ENCODE measurements around the gene CMTR1.

CMTR1 gene

DNA sequence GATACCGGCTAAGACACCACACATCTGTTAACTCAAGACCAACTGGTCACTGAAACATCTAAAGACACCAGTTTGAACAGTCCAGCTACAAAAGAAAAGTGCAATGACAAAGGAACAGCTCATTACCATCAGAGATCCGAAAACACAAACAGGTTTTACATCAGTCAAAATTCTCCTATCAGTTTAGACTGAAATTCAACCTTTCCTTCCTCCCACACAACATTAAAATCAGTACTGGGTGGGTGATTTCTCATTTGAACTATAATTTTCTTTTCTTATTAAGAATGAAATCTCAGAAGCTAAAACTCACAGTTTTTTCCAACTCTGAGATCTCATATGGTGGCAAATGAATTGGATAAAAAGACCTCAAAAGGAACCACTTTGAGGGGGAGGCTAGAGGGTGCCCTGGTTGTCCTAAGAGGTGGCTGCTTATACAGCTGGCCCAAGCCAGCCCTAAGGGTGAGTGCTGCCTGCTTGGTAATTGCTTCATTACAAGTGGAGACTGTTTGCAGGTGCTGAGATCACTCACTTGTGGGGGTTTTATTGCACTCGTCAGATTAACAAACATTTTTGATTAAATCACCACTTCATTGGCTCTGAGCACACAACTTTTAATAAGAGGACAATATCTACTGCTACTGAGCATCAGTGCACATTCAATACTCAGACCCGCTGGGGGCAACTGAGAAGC is 62.4 kb downstream of the CMTR1 start:
- Histone ChIP-seq H3K4me1 (ENCODE audit: control insufficient read depth, insufficient read depth, low read length) (peaks cover 1% of the 10 kb centered on the region; the same call in 1 of the 2 replicates), H3K9me3 (ENCODE audit: control insufficient read depth, insufficient read depth, low read depth, low read length) (no peaks in the 10 kb centered on the region), H3K4me3 (ENCODE audit: low read depth, low read length) (no peak overlapping the region), H3K36me3 (ENCODE audit: control insufficient read depth in 2 of 2, insufficient read depth in 1 of 2, low read length in 2 of 2) (no peaks in the 10 kb centered on the region), H3K27ac (ENCODE audit: extremely low read depth, low read depth, low read length) (no peak overlapping the region)
- CTCF ChIA-PET = interaction anchor here (1.0 to 1.4 kb wide), 3 partner anchors 10 to 47 kb away, joined by 3 to 5 read pairs (median 3); no protein-coding TSS in a partner anchor
- POLR2A ChIA-PET = no interaction called here
- TF ChIP-seq ZNF174 (tag by site-specific recombination; IDR thresholded peaks at IDR 0.05) = no peak
- TF ChIP-seq, protein P1, sequence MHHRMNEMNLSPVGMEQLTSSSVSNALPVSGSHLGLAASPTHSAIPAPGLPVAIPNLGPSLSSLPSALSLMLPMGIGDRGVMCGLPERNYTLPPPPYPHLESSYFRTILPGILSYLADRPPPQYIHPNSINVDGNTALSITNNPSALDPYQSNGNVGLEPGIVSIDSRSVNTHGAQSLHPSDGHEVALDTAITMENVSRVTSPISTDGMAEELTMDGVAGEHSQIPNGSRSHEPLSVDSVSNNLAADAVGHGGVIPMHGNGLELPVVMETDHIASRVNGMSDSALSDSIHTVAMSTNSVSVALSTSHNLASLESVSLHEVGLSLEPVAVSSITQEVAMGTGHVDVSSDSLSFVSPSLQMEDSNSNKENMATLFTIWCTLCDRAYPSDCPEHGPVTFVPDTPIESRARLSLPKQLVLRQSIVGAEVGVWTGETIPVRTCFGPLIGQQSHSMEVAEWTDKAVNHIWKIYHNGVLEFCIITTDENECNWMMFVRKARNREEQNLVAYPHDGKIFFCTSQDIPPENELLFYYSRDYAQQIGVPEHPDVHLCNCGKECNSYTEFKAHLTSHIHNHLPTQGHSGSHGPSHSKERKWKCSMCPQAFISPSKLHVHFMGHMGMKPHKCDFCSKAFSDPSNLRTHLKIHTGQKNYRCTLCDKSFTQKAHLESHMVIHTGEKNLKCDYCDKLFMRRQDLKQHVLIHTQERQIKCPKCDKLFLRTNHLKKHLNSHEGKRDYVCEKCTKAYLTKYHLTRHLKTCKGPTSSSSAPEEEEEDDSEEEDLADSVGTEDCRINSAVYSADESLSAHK (tag by site-specific recombination; IDR thresholded peaks at IDR 0.05) = 0 out of 2 replicates have a peak, but pooled peaks have one; percentile 17
- no peak for TF ChIP-seq ZNF274 (IDR thresholded peaks at IDR 0.05; ENCODE audit: low read length)
- no peak for TF ChIP-seq ZNF274 (tag by site-specific recombination; IDR thresholded peaks at IDR 0.05; ENCODE audit: borderline replicate concordance)
- TF ChIP-seq OSR2 (tag by site-specific recombination; IDR thresholded peaks at IDR 0.05) = peak; percentile 70
- TF ChIP-seq, protein P2, sequence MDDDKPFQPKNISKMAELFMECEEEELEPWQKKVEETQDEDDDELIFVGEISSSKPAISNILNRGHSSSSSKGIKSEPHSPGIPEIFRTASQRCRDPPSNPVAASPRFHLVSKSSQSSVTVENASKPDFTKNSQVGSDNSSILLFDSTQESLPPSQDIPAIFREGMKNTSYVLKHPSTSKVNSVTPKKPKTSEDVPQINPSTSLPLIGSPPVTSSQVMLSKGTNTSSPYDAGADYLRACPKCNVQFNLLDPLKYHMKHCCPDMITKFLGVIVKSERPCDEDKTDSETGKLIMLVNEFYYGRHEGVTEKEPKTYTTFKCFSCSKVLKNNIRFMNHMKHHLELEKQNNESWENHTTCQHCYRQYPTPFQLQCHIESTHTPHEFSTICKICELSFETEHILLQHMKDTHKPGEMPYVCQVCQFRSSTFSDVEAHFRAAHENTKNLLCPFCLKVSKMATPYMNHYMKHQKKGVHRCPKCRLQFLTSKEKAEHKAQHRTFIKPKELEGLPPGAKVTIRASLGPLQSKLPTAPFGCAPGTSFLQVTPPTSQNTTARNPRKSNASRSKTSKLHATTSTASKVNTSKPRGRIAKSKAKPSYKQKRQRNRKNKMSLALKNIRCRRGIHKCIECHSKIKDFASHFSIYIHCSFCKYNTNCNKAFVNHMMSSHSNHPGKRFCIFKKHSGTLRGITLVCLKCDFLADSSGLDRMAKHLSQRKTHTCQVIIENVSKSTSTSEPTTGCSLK (tag by site-specific recombination; IDR thresholded peaks at IDR 0.05) = no peak
- TF ChIP-seq SCRT2 (tag by site-specific recombination; IDR thresholded peaks at IDR 0.05) = peak; percentile 58
- 0 out of 2 replicates have a peak, but pooled peaks have one; percentile 14 for TF ChIP-seq EGR2 (tag by site-specific recombination; IDR thresholded peaks at IDR 0.05; ENCODE audit: low read depth)
- TF ChIP-seq ZNF629 (tag by site-specific recombination; IDR thresholded peaks at IDR 0.05) = peak; percentile 37; the same call in 1 of the 2 replicates
- peak; percentile 40; the same call in 1 of the 2 replicates for TF ChIP-seq FEZF1 (tag by site-specific recombination; IDR thresholded peaks at IDR 0.05)
- TF ChIP-seq ZSCAN30 (tag by site-specific recombination; IDR thresholded peaks at IDR 0.05) = peak; percentile 59; the same call in 1 of the 2 replicates
- peak; percentile 35; the same call in 1 of the 2 replicates for TF ChIP-seq ZFHX2 (tag by site-specific recombination; conservative IDR thresholded peaks at IDR 0.05)
- peak; percentile 28; the same call in 1 of the 2 replicates for TF ChIP-seq BCL11A (tag by site-specific recombination; IDR thresholded peaks at IDR 0.05; ENCODE audit: low read depth)

DNA sequence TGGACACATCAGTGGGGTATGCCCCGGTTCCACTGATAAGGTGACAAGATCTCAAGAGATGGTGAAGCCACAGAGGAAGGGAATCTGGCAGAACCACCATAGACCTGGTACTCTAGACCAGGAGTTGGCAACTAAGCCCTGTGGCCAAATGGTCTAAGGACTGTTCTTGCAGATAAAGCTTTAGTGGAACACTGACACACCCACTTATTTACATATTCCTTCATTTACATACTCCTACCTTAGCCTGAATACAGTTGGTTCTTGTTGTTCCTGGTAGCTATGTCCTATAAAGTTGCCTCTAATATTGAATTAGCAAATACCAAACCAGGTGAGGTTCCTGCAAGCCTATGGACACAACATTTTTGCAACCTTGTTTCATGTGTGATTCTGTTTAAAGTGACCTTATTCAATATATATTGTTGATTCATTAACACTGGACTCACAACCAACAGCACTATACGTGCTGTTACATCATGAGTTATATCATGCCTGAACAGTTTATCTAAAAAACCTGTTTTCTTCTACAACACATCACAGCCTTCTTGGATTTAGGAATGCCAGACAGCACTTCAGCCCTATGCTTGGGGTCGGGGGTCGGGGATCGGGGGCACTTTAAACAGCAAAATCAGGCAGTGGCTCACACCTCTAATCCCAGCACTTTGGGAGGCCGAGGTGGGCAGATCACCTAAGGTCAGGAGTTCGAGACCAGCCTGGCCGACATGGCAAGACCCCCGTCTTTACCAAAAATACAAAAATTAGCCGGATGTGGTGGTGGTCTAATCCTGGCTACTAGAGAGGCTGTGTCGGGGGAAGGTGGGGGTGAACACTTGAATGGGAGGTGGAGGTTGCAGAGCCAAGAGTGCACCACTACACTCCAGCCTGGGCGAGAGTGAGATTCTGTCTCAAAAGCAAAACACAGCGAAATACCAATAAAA is 64.2 kb downstream of the CMTR1 start:
- no peak overlapping the region for H3K4me3 ChIP-seq (ENCODE audit: low read depth, low read length)
- TF ChIP-seq, protein P3, sequence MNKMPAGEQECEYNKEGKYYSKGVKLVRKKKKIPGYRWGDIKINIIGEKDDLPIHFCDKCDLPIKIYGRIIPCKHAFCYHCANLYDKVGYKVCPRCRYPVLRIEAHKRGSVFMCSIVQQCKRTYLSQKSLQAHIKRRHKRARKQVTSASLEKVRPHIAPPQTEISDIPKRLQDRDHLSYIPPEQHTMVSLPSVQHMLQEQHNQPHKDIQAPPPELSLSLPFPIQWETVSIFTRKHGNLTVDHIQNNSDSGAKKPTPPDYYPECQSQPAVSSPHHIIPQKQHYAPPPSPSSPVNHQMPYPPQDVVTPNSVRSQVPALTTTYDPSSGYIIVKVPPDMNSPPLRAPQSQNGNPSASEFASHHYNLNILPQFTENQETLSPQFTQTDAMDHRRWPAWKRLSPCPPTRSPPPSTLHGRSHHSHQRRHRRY (tag by site-specific recombination; IDR thresholded peaks at IDR 0.05) = no peak
- peak; percentile 20; the same call in 1 of the 2 replicates for TF ChIP-seq KLF9 (tag by site-specific recombination; IDR thresholded peaks at IDR 0.05; ENCODE audit: low read depth)
- no peak for TF ChIP-seq ZNF792 (tag by site-specific recombination; IDR thresholded peaks at IDR 0.05)
- H3K4me1 ChIP-seq (ENCODE audit: control insufficient read depth, insufficient read depth, low read length) = no peaks in the 10 kb centered on the region
- H3K27ac ChIP-seq (ENCODE audit: extremely low read depth, low read depth, low read length) = no peak overlapping the region
- POLR2A ChIA-PET = interaction anchor here (0.6 kb wide), 1 partner anchor 208 kb away, joined by 4 read pairs; no protein-coding TSS in a partner anchor
- H3K9me3 ChIP-seq (ENCODE audit: control insufficient read depth, insufficient read depth, low read depth, low read length) = no peaks in the 10 kb centered on the region
- H3K36me3 ChIP-seq (ENCODE audit: control insufficient read depth in 2 of 2, insufficient read depth in 1 of 2, low read length in 2 of 2) = no peaks in the 10 kb centered on the region
- CTCF ChIA-PET = interaction anchor here (1.0 to 1.4 kb wide), 2 partner anchors 8 to 14 kb away, joined by 3 read pairs; no protein-coding TSS in a partner anchor
